Breast epithelium (tissue), 3 donors: ENCODE results near the gene PPDPF.

ENCODE experiments used
- CTCF ChIP-seq, 3 donors: fragments of 450-650 bp; IDR thresholded peaks; one replicate each; pipeline ENCODE4 v1.5.1; 2016 to 2017; ENCODE audit warnings: antibody characterized with exemption in 3 of 3, mild to moderate bottlenecking in 3 of 3, moderate library complexity in 3 of 3
- POLR2A ChIP-seq: fragments of 450-650 bp; IDR thresholded peaks from one replicate; pipeline ENCODE4 v1.6.1; 2016; ENCODE audit warnings: antibody characterized with exemption, mild to moderate bottlenecking, moderate library complexity

GRCh38 chr20:63486300-63486855, 34.2 kb upstream of the PPDPF start:
- no peak for TF ChIP-seq POLR2A
- no peak for TF ChIP-seq CTCF (IDR thresholded peaks at IDR 0.05)
